Memory B cell (primary cell): ENCODE results near the gene OR52K1.
A peak's percentile ranks its signal among the peaks of the same experiment; 100 is the strongest.

Source experiments
- ATAC-seq: fragments of 150-1000 bp; cut with Tn5 transposase; 2 replicates; pipeline ENCODE4 v1.10.0; 2021; ENCODE audit warnings: low read depth, mild to moderate bottlenecking, moderate library complexity
- DNase-seq, 2 donors: peaks; one replicate each; pipeline ENCODE4 v3.0.0; 2022; ENCODE audit warnings: low spot score in 2 of 2
- H3K27ac Mint-ChIP-seq: one replicate; pipeline ENCODE4 v1.8.0; 2022; ENCODE audit warnings: mild to moderate bottlenecking, moderate library complexity, mixed read lengths
- H3K27me3 Mint-ChIP-seq: one replicate; pipeline ENCODE4 v1.8.0; 2022; ENCODE audit warnings: mixed read lengths
- H3K36me3 Mint-ChIP-seq: one replicate; pipeline ENCODE4 v1.8.0; 2022; ENCODE audit warnings: mild to moderate bottlenecking, mixed read lengths
- H3K4me1 Mint-ChIP-seq: one replicate; pipeline ENCODE4 v1.8.0; 2022; ENCODE audit warnings: mixed read lengths
- H3K4me3 Mint-ChIP-seq: one replicate; pipeline ENCODE4 v1.8.0; 2022; ENCODE audit warnings: mild to moderate bottlenecking, moderate library complexity, mixed read lengths
- H3K9me3 Mint-ChIP-seq: one replicate; pipeline ENCODE4 v1.8.0; 2022; ENCODE audit warnings: mixed read lengths

OR52K1 gene

DNA sequence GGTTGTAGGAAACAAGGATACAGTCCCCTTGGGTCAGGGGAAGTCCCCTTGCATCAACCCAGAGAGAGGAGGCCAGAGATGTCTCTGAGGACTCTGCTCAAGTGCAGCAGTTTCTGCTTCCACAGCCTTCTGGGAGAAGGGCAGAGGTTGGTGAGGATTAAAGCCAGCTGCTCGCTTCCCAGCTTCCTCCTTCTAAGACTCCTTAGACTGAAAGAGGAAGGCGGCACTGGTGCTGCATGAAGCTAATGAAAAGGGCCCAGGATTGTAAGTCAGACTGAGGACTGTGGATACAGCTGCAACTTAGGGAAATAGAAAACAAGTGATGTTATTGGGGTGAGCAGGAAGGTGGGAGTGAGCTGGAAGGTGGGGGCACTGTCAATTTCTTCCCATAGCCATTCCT lies at the start of gene OR52K1:
Gene OR52K1 (plus strand): TSS at position 202 of the 400 bp plus-strand sequence. CDS start 6,255 bp downstream, outside the sequence.
- Mint-ChIP-seq H3K4me1 (no peaks in the 10 kb centered on the region), H3K9me3 (no peaks in the 10 kb centered on the region), H3K36me3 (no peaks in the 10 kb centered on the region), H3K4me3 (no peak within 1 kb of the TSS), H3K27me3 (peaks cover 4% of the 10 kb centered on the region), H3K27ac (no peak within 1 kb of the TSS)
- no peak for ATAC-seq
- DNase-seq, result no peak

DNA sequence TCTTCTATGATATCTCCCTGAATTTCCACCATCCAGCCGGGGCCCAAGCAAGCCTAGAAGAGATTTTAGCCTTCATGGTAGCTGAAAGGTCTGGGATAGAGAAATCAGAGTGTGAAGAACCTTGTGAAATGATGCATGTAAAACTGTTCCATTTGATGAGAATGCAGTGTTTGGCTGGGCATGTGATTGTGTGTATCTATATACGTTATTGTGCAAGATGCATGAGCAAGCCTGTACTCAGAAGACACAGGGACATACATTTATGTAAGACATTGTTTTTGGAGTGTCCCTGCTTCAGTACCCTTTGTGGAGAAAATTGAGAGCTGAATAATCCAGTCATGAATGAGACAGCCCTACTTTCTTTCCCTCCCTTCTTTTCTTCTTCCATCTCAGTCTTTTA lies 48.6 kb upstream of the OR52K1 start:
- no peak for ATAC-seq
- H3K4me3 Mint-ChIP-seq, result no peak overlapping the region

DNA sequence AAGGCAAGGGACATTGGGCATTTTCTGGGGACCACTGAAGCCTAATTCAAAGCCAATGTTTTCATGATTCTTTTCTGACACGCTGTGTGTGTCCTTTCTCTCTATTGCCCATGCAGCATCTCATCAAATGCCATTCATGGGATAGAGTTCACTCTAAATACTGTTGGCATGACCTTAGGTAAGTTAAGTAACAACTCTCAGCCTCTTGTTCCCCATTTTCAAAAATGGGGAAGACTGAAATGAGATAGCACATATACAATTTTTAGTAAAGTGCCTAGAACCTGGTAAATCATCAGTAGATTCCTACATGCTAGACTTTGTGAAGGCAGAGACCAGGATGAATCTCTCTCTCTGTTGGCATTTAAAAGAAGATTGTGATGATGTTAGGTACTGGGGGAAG lies 46.0 kb upstream of the OR52K1 start:
- no peak overlapping the region for H3K4me3 Mint-ChIP-seq
- H3K4me1 Mint-ChIP-seq, result no peaks in the 10 kb centered on the region
- peaks cover 12% of the 10 kb centered on the region for H3K27me3 Mint-ChIP-seq

More for the DNA sequence above, 48.6 kb upstream of the OR52K1 start:
- DNase-seq, result no peak
- Mint-ChIP-seq H3K27ac (no peak overlapping the region), H3K4me1 (no peaks in the 10 kb centered on the region), H3K36me3 (no peaks in the 10 kb centered on the region), H3K27me3 (peaks cover 12% of the 10 kb centered on the region), H3K9me3 (peaks cover 2% of the 10 kb centered on the region)

DNA sequence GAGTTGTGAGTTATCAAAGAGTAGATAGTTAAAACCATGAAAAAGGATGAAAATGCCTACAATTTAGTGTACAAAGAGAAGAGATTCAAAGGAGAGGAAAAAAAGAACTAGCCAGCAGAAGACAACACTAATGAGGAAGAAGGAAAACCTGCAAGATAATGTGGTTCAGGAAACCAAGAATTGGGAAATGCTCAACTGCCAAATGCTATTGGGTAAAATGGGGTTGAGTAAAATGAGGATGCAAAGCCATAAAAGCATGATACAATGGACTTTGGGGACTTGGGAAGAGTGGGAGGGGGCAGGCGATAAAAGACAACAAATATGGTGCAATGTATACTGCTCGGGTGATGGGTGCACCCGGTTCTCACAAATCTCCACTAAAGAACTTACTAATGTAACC lies 40.9 kb upstream of the OR52K1 start:
- Mint-ChIP-seq H3K36me3 (no peaks in the 10 kb centered on the region), H3K9me3 (peaks cover 4% of the 10 kb centered on the region), H3K4me1 (no peaks in the 10 kb centered on the region), H3K27me3 (peaks cover 7% of the 10 kb centered on the region), H3K27ac (no peak overlapping the region), H3K4me3 (no peak overlapping the region)
- ATAC-seq (no peak), DNase-seq (no peak)

More for the DNA sequence above, 46.0 kb upstream of the OR52K1 start:
- H3K9me3 Mint-ChIP-seq, result peaks cover 4% of the 10 kb centered on the region
- H3K36me3 Mint-ChIP-seq, result no peaks in the 10 kb centered on the region
- no peak overlapping the region for H3K27ac Mint-ChIP-seq
- DNase-seq (no peak), ATAC-seq (no peak)

DNA sequence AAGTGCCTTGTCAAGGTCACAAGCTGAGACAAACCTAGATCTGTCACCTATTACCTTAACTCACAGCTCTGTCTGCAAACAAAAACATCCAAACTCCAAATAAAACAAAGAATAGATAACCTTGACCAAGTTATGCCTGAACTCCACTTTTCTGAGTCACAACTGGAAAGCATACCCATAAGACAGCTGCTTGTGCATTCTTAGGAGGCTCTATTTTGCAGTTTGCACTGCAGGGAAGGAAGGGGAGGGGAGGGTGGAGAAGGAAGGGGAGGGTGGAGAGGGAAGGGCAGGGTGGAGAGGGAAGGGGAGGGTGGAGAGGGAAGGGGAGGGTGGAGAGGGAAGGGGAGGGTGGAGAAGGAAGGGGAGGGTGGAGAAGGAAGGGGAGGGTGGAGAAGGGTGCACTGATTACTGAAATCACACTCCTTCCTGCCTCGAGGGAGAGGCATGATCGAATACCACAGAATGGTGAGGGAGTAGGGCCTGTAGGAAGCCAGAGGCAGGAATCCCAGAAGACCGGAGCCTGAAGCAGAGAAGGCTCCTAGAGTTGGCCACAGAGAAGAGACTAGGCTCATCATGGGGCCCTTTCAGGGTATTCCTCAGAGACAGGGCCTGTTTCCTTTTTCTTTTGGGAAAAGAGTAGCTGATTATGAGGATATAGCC lies 39.1 kb upstream of the OR52K1 start:
- ATAC-seq (no peak), DNase-seq (no peak)
- no peak overlapping the region for H3K27ac Mint-ChIP-seq
- peaks cover 4% of the 10 kb centered on the region for H3K27me3 Mint-ChIP-seq
- no peaks in the 10 kb centered on the region for H3K36me3 Mint-ChIP-seq
- H3K4me1 Mint-ChIP-seq, result no peaks in the 10 kb centered on the region
- H3K4me3 Mint-ChIP-seq, result no peak overlapping the region
- H3K9me3 Mint-ChIP-seq, result peaks cover 4% of the 10 kb centered on the region

DNA sequence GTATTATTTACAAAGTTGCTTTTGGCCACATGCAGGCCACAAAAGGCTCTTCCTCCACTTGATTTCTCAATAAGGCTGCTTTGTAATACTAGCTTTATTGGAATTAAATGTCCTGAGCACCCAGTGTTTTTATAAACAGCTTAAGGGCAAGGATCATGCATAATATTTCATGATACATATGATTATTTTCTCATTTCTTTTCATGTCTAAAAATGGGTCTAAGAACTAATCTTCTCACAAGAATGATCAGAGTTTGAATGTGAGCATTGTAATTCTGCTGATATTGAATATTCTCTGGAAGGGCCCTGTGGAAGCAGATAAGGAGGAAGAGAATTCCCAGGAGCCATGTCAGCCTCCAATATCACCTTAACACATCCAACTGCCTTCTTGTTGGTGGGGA lies 33.5 kb upstream of the OR52K1 start, which contains the start of gene OR52K2:
Gene OR52K2 (plus strand): TSS at position 301 of the 400 bp plus-strand sequence. CDS start 45 bp downstream, at position 346.
- Mint-ChIP-seq H3K27me3 (no peaks in the 10 kb centered on the region), H3K4me3 (no peak within 1 kb of the TSS), H3K36me3 (no peaks in the 10 kb centered on the region), H3K27ac (no peak within 1 kb of the TSS), H3K4me1 (peaks cover under 1% of the 10 kb centered on the region), H3K9me3 (peaks cover under 1% of the 10 kb centered on the region)
- ATAC-seq (no peak), DNase-seq (no peak)

DNA sequence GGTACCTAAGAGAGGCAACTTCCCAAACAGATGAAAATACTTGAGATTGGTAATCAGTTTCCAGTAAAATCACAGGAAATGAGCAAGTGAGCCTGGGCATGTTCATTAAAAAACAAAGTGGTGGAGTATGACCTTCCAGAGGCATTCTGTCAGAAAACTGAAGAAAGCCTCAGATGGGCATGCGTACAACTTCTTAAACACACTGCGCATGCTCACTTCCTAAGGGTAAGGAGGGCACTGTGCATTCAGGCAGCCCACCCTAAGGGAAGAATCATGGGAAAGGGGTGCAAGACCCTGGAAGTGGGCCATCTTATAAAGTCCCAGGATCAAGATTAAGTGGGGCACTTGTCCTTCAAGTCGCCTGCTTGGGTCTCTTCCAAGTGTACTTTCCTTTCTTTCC lies 29.3 kb upstream of the OR52K1 start:
- ATAC-seq, result no peak
- Mint-ChIP-seq H3K36me3 (peaks cover 2% of the 10 kb centered on the region), H3K4me1 (peaks cover 8% of the 10 kb centered on the region), H3K9me3 (peaks cover 10% of the 10 kb centered on the region), H3K27me3 (no peaks in the 10 kb centered on the region), H3K4me3 (no peak overlapping the region), H3K27ac (no peak overlapping the region)
- no peak for DNase-seq

DNA sequence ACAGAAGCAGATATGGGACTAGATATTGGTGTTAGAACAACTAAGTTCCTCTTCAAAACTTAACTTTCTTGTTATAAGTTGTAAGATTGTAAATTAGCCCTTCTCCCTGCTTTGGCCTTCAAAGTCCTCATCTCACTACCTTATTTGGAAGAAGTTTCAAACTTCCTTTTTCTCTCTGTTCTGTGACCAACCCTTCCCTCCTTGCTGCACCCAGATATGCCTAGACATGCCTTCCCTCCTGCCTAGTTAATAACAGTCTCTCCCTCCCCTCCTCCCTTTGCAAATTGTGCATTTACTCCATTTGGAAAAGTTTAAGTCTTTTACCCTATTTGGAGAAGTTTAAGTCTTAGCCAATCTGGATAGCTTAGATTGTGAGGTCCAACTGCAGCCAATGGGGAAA lies 28.4 kb upstream of the OR52K1 start:
- H3K4me1 Mint-ChIP-seq, result peaks cover 10% of the 10 kb centered on the region
- H3K27ac Mint-ChIP-seq, result no peak overlapping the region
- DNase-seq (no peak), ATAC-seq (no peak)
- H3K36me3 Mint-ChIP-seq, result peaks cover 2% of the 10 kb centered on the region
- H3K9me3 Mint-ChIP-seq, result peaks cover 10% of the 10 kb centered on the region
- no peaks in the 10 kb centered on the region for H3K27me3 Mint-ChIP-seq
- no peak overlapping the region for H3K4me3 Mint-ChIP-seq

DNA sequence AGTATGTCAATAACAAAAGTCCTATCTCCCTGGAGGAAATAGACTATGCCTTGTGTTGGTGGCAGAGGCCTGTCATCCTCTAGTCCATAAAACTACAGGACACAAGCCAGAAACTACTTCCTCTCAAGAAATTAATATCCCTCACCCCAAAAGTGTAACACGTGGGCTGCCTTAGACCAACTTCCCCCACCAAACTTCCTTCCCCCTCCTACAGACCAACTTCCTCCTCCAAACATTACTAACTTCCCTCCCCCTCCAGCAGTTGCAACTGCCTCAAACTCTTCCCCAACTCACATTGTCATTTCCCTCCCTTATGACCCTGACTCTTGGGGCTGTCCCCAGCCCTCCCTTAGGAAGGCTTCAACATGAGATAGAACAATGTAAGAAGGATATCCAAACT lies 27.0 kb upstream of the OR52K1 start:
- no peak for ATAC-seq
- H3K27ac Mint-ChIP-seq, result no peak overlapping the region
- peaks cover 10% of the 10 kb centered on the region for H3K9me3 Mint-ChIP-seq
- peaks cover 19% of the 10 kb centered on the region for H3K4me1 Mint-ChIP-seq
- peaks cover 2% of the 10 kb centered on the region for H3K36me3 Mint-ChIP-seq
- H3K27me3 Mint-ChIP-seq, result no peaks in the 10 kb centered on the region
- no peak overlapping the region for H3K4me3 Mint-ChIP-seq
- no peak for DNase-seq

DNA sequence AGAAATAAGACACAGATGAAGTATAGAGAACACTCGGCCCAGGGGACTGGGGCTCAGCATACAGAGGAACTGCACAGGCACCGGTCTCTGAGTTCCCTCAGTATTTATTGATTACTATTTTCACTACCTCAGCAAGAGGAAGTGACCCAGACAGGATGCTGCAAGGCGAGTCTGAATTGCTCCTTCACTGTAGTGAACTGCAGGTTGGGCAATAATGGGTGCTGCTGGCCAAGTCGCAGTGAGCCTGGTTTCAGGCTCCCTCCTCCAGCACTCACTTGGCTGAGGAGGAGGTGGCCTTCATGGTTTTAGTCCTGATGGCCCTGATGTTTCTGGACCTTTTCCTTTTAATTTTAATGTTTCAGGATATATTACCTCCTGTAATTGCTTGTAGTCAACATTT lies 22.9 kb upstream of the OR52K1 start:
- peaks cover 16% of the 10 kb centered on the region for H3K4me1 Mint-ChIP-seq
- peaks cover 16% of the 10 kb centered on the region for H3K9me3 Mint-ChIP-seq
- no peak overlapping the region for H3K4me3 Mint-ChIP-seq
- no peak for DNase-seq
- H3K27me3 Mint-ChIP-seq, result no peaks in the 10 kb centered on the region
- H3K27ac Mint-ChIP-seq, result no peak overlapping the region
- peaks cover 11% of the 10 kb centered on the region for H3K36me3 Mint-ChIP-seq
- peak; percentile 81 for ATAC-seq

DNA sequence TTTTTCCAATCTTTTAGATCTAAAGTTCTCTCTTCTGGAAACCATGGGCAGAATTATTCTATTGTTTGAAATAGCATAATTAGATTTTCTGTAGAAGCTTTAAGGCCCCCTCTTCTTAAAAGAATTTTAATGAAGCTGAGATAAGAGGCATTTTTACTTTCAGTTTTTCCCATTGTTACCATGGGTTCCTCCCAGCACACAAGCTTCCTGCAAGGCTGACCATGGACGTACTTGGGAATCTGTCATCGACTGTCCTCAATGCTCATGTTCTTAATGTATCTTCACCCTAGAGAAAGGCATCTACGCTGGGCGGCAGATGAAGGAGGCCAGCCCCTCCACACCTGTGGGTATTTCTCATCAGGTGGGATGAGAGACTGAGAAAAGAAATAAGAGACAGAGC lies 22.3 kb upstream of the OR52K1 start:
- peaks cover 20% of the 10 kb centered on the region for H3K4me1 Mint-ChIP-seq
- peaks cover 11% of the 10 kb centered on the region for H3K36me3 Mint-ChIP-seq
- no peak overlapping the region for H3K27ac Mint-ChIP-seq
- no peak for DNase-seq
- ATAC-seq, result no peak
- no peaks in the 10 kb centered on the region for H3K27me3 Mint-ChIP-seq
- H3K4me3 Mint-ChIP-seq, result no peak overlapping the region
- peaks cover 21% of the 10 kb centered on the region for H3K9me3 Mint-ChIP-seq

DNA sequence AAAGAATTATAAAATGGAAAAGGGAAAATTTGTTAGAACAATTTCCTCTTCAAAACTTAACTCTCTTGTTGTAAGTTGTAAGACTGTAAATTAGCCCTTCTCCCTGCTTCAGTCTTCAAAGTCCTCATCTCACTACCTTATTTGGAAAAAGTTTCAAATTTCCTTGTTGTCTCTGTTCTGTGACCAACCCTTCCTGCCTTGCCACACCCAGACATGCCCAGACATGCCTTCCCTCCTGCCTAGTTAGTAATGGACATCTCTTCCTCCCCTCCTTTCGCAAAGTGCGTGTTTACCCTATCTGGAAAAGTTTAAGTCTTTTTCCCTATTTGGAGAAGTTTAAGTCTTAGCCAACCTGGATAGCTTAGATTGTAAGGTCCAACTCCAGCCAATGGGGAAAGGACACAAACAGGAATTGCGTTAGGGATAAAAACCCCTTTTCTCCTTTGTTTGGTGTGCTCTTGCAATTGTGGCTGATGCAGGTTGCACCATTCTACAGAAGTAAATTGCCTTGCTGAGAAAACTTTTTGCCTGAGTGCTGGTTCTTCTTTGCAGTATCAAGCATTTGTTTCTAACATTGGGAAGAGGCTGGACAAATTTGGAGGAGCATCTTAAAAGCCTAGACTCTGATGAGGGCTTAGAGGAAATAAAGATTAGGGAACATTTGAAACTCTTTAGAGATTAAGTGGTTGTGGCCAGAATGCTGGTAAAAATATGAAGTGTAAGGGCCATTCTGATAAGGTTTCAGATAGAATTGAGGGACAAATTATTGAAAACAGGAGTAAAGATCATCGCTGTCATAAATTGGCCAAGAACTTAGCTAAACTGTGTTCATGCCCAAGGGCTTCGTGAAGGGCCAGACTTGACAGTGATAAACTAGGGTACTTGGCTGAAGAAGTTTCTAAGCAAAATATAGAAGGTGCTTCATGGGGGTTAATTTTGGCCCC lies 18.0 kb upstream of the OR52K1 start:
- peaks cover 13% of the 10 kb centered on the region for H3K9me3 Mint-ChIP-seq
- H3K4me1 Mint-ChIP-seq, result peaks cover 23% of the 10 kb centered on the region
- DNase-seq, result no peak
- H3K36me3 Mint-ChIP-seq, result peaks cover 10% of the 10 kb centered on the region
- no peaks in the 10 kb centered on the region for H3K27me3 Mint-ChIP-seq
- H3K4me3 Mint-ChIP-seq, result no peak overlapping the region
- ATAC-seq, result no peak
- H3K27ac Mint-ChIP-seq, result no peak overlapping the region

DNA sequence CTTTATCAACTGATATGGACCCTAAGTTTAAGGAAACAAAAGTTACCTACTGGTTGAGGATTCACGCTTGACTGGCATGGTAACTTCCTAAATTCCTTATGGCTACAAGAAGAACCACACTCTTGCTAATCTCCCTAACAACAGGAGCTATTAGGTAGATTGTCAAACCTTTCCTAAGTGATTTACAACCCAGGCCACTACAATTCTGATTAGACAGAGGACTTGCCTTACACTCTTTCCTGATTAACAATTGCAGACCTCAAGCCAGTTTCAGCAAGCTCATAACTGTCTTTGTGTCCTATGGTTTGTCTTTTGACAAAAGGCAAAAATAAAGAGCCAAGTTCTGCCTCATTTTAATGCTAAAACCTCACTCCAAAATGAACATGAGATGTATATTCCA lies 17.0 kb upstream of the OR52K1 start:
- H3K4me1 Mint-ChIP-seq, result peaks cover 19% of the 10 kb centered on the region
- no peak overlapping the region for H3K27ac Mint-ChIP-seq
- no peaks in the 10 kb centered on the region for H3K27me3 Mint-ChIP-seq
- ATAC-seq (no peak), DNase-seq (no peak)
- H3K4me3 Mint-ChIP-seq, result no peak overlapping the region
- H3K9me3 Mint-ChIP-seq, result peaks cover 13% of the 10 kb centered on the region
- H3K36me3 Mint-ChIP-seq, result peaks cover 10% of the 10 kb centered on the region

DNA sequence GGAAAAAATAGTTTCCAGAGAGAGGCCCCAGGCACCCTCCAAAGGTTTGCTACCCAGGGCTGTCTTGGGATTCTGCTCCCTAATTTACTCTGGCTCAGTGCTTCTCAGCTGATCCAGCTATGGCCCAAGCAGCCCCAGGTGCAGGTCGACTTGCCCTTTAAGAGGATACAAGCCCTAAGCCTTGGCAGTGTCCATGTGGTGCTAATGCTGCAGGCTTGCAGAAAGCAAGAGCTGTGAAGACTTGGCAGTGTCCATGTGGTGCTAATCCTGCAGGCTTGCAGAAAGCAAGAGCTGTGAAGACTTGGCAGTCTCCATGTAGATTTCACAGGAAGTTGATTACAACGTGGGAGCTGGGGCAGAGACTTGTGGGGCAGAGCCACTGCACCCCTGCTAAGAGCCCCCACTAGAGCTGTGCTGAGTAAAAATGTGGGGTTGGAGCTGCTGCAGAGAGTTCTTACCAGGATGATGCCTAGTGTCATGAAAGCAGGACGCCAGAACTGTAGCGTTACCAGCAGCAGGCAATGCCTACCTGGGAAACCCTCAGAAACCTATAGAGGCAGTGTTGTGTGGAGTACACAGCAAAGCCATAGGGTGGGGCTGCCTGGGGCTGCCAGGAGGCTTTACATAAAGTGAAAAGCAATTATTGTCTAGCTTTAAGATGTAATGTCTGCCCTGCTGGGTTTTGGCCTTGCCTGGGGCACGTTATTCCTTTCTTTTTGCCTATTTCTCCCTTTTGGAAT lies 16.1 kb upstream of the OR52K1 start:
- no peak for ATAC-seq
- no peak for DNase-seq
- H3K36me3 Mint-ChIP-seq, result peaks cover 10% of the 10 kb centered on the region
- peaks cover 13% of the 10 kb centered on the region for H3K9me3 Mint-ChIP-seq
- H3K27me3 Mint-ChIP-seq, result no peaks in the 10 kb centered on the region
- H3K4me1 Mint-ChIP-seq, result peaks cover 19% of the 10 kb centered on the region
- no peak overlapping the region for H3K27ac Mint-ChIP-seq
- H3K4me3 Mint-ChIP-seq, result no peak overlapping the region
